Mesenchymal stem cell (in vitro differentiated cells and primary cell): Measurements from ENCODE around the gene ABCC1.
"Not testable (repeated sequence)": the region's sequence is repeated elsewhere in the genome, so short reads cannot be mapped to it uniquely, and the experiment has no call there.

Source experiments
- DNase-seq: peaks from one replicate; pipeline ENCODE4 v3.0.0-alpha.2; 2013
- H2AFZ ChIP-seq: one replicate; pipeline ENCODE4 v1.6.1; 2013; ENCODE audit warnings: low read depth, mild to moderate bottlenecking, control low read depth, inconsistent platforms, low read length, moderate library complexity
- H2AK5ac ChIP-seq: 2 replicates; pipeline ENCODE4 v1.6.1; 2013; ENCODE audit warnings: low read length, moderate library complexity, mild to moderate bottlenecking, inconsistent platforms; ENCODE audit not compliant: severe bottlenecking
- H2BK120ac ChIP-seq: one replicate; pipeline ENCODE4 v1.6.1; 2013; ENCODE audit warnings: low read depth, mild to moderate bottlenecking, inconsistent platforms, low read length, moderate library complexity
- H2BK12ac ChIP-seq, 2 experiments: one replicate each; pipeline ENCODE4 v1.6.1; 2013; ENCODE audit warnings: inconsistent platforms in 2 of 2, low read length in 2 of 2, mild to moderate bottlenecking in 2 of 2, moderate library complexity in 2 of 2, control low read depth in 1 of 2
- H2BK15ac ChIP-seq: one replicate; pipeline ENCODE4 v1.6.1; 2013; ENCODE audit warnings: mild to moderate bottlenecking, low read depth, inconsistent platforms; ENCODE audit not compliant: poor library complexity, severe bottlenecking
- H2BK5ac ChIP-seq: 2 replicates; pipeline ENCODE4 v1.6.1; 2013; ENCODE audit warnings: low read depth, mild to moderate bottlenecking, low read length, control low read depth, inconsistent platforms; ENCODE audit not compliant: poor library complexity, severe bottlenecking
- H3K14ac ChIP-seq, 2 experiments: one replicate each; pipeline ENCODE4 v1.6.1; 2013; ENCODE audit warnings: inconsistent platforms in 2 of 2, low read length in 2 of 2, control low read depth in 1 of 2, mild to moderate bottlenecking in 1 of 2, moderate library complexity in 1 of 2
- H3K18ac ChIP-seq, 2 experiments: one replicate each; pipeline ENCODE4 v1.6.1; 2013; ENCODE audit warnings: inconsistent platforms in 2 of 2, low read length in 2 of 2, control low read depth in 1 of 2, low read depth in 1 of 2, mild to moderate bottlenecking in 1 of 2
- H3K23ac ChIP-seq, 2 experiments: one replicate each; pipeline ENCODE4 v1.6.1; 2013; ENCODE audit warnings: inconsistent platforms in 2 of 2, low read length in 2 of 2, mild to moderate bottlenecking in 2 of 2, moderate library complexity in 2 of 2, control low read depth in 1 of 2
- H3K27ac ChIP-seq: 2 replicates; pipeline ENCODE4 v1.5.1; 2013; ENCODE audit warnings: mild to moderate bottlenecking, moderate library complexity, low read length, control low read depth, inconsistent platforms; ENCODE audit not compliant: poor library complexity, severe bottlenecking
- H3K27me3 ChIP-seq, 2 experiments: 2 replicates each; pipeline versions ENCODE4 v1.6.1 to v1.7.0; 2013; ENCODE audit warnings: low read length in 2 of 2, mild to moderate bottlenecking in 2 of 2, moderate library complexity in 2 of 2, control low read depth in 1 of 2, inconsistent platforms in 1 of 2; ENCODE audit not compliant: control insufficient read depth in 1 of 2, insufficient read depth in 1 of 2
- H3K36me3 ChIP-seq, 2 experiments: 2 replicates each; pipeline versions ENCODE4 v1.6.1 to v1.7.0; 2013; ENCODE audit warnings: low read length in 2 of 2, control low read depth in 1 of 2, inconsistent platforms in 1 of 2, low read depth in 1 of 2, mild to moderate bottlenecking in 1 of 2; ENCODE audit not compliant: insufficient read depth in 2 of 2, control insufficient read depth in 1 of 2
- H3K4ac ChIP-seq, 2 experiments: one replicate each; pipeline ENCODE4 v1.6.1; 2013; ENCODE audit warnings: inconsistent platforms in 2 of 2, low read length in 2 of 2, mild to moderate bottlenecking in 2 of 2, moderate library complexity in 2 of 2, control low read depth in 1 of 2, low read depth in 1 of 2
- H3K4me1 ChIP-seq: 2 replicates; pipeline ENCODE4 v1.6.1; 2013; ENCODE audit warnings: low read depth, low read length, control low read depth; ENCODE audit not compliant: control insufficient read depth, insufficient read depth
- H3K4me2 ChIP-seq: 2 replicates; pipeline ENCODE4 v1.6.1; 2013; ENCODE audit warnings: low read length, mild to moderate bottlenecking, inconsistent platforms; ENCODE audit not compliant: poor library complexity, severe bottlenecking
- H3K4me3 ChIP-seq, 2 experiments: 2 replicates each; pipeline versions ENCODE4 v1.5.1 to v1.7.0; 2013; ENCODE audit warnings: low read length in 2 of 2, mild to moderate bottlenecking in 2 of 2, control low read depth in 1 of 2, low read depth in 1 of 2; ENCODE audit not compliant: insufficient read depth in 1 of 2
- H3K79me1 ChIP-seq: replicated peaks from 2 replicates; pipeline ENCODE4 v1.6.1; 2013; ENCODE audit warnings: mild to moderate bottlenecking, control low read depth, low read length, inconsistent platforms; ENCODE audit not compliant: poor library complexity, severe bottlenecking
- H3K9ac ChIP-seq: 2 replicates; pipeline ENCODE4 v1.7.0; 2013; ENCODE audit warnings: mild to moderate bottlenecking, low read length, moderate library complexity
- H3K9me3 ChIP-seq: 2 replicates; pipeline ENCODE4 v1.7.0; 2013; ENCODE audit warnings: mild to moderate bottlenecking, low read length; ENCODE audit not compliant: control insufficient read depth
- H4K8ac ChIP-seq: one replicate; pipeline ENCODE4 v1.6.1; 2013; ENCODE audit warnings: inconsistent platforms, mild to moderate bottlenecking, low read length, moderate library complexity
- H4K91ac ChIP-seq: one replicate; pipeline ENCODE4 v1.6.1; 2013; ENCODE audit warnings: mild to moderate bottlenecking, low read length, inconsistent platforms
- WGBS: methylation state at CpG from one replicate; pipeline ENCODE4 v1.1.7; 2013; ENCODE audit warnings: mixed read lengths; 5-methylcytosine and 5-hydroxymethylcytosine counted together

The ABCC1 gene

GRCh38 chr16:16175296-16175695 is 225.9 kb downstream of the ABCC1 start:
- Histone ChIP-seq H2BK120ac (no peak overlapping the region), H3K4ac (no peak overlapping the region), H3K9ac (no peak overlapping the region), H2BK12ac (no peak overlapping the region), H3K18ac (no peak overlapping the region), H3K27me3 (peaks cover 0 to 14% of the 10 kb centered on the region in 2 experiments), H3K4me2 (no peak overlapping the region), H4K8ac (no peak overlapping the region), H2BK5ac (no peak overlapping the region), H3K36me3 (peaks cover 0 to 15% of the 10 kb centered on the region in 2 experiments), H3K27ac (no peak overlapping the region), H3K79me1 (no peaks in the 10 kb centered on the region), H3K9me3 (peaks cover 8% of the 10 kb centered on the region), H3K14ac (no peak overlapping the region), H2AFZ (no peak overlapping the region), H2AK5ac (no peak overlapping the region), H2BK15ac (no peak overlapping the region), H4K91ac (no peak overlapping the region), H3K23ac (no peak overlapping the region), H3K4me1 (no peaks in the 10 kb centered on the region), H3K4me3 (no peak overlapping the region)
- 47% methylated on average over 5 of the region's 5 CpGs for WGBS
- peak; percentile 28 for DNase-seq

GRCh38 chr16:16176328-16176727 is 226.9 kb downstream of the ABCC1 start:
- Histone ChIP-seq H3K79me1 (no peaks in the 10 kb centered on the region), H3K4ac (no peak overlapping the region), H2BK12ac (no peak overlapping the region), H3K4me2 (no peak overlapping the region), H3K14ac (no peak overlapping the region), H4K8ac (no peak overlapping the region), H2BK120ac (no peak overlapping the region), H3K27me3 (peaks cover 0 to 18% of the 10 kb centered on the region in 2 experiments), H2BK5ac (no peak overlapping the region), H2BK15ac (no peak overlapping the region), H2AFZ (no peak overlapping the region), H3K4me3 (no peak overlapping the region), H3K9me3 (peaks cover 8% of the 10 kb centered on the region), H3K4me1 (peaks cover under 1% of the 10 kb centered on the region), H2AK5ac (no peak overlapping the region), H3K9ac (no peak overlapping the region), H3K36me3 (peaks cover 0 to 12% of the 10 kb centered on the region in 2 experiments), H3K18ac (no peak overlapping the region), H3K27ac (no peak overlapping the region), H4K91ac (no peak overlapping the region), H3K23ac (no peak overlapping the region)
- no peak for DNase-seq

- H2BK120ac ChIP-seq = no peak overlapping the region
- no peak overlapping the region for H3K4me2 ChIP-seq
- peaks cover 0 to 32% of the 10 kb centered on the region in 2 experiments for H3K27me3 ChIP-seq
- H3K27ac ChIP-seq = no peak overlapping the region
- H4K8ac ChIP-seq = no peak overlapping the region
- peaks cover 0 to 9% of the 10 kb centered on the region in 2 experiments for H3K36me3 ChIP-seq
- no peaks in the 10 kb centered on the region for H3K79me1 ChIP-seq
- H3K4ac ChIP-seq = no peak overlapping the region
- no peak overlapping the region for H3K9ac ChIP-seq
- H3K4me3 ChIP-seq = no peak overlapping the region
- H2AFZ ChIP-seq = no peak overlapping the region
- no peak overlapping the region for H2BK12ac ChIP-seq
- no peak overlapping the region for H2AK5ac ChIP-seq
- WGBS = 85% methylated on average over 7 of the region's 7 CpGs
- H4K91ac ChIP-seq = no peak overlapping the region
- no peak overlapping the region for H3K14ac ChIP-seq
- H3K4me1 ChIP-seq = peaks cover 18% of the 10 kb centered on the region
- no peak overlapping the region for H3K18ac ChIP-seq
- peaks cover 8% of the 10 kb centered on the region for H3K9me3 ChIP-seq
- no peak for DNase-seq
- no peak overlapping the region for H2BK15ac ChIP-seq
- no peak overlapping the region for H2BK5ac ChIP-seq
- H3K23ac ChIP-seq = no peak overlapping the region
Observed at GRCh38 chr16:16178455-16179162, 229.2 kb downstream of the ABCC1 start.

GRCh38 chr16:16181748-16182147 is 232.3 kb downstream of the ABCC1 start:
- not testable (repeated sequence) for H3K4me3 ChIP-seq, H3K27ac ChIP-seq, H3K36me3 ChIP-seq, H2BK120ac ChIP-seq, H2AK5ac ChIP-seq, H2AFZ ChIP-seq, H3K9ac ChIP-seq, H3K9me3 ChIP-seq, H3K4me2 ChIP-seq, H2BK15ac ChIP-seq, H4K8ac ChIP-seq, H3K18ac ChIP-seq, H3K4ac ChIP-seq, H4K91ac ChIP-seq, H2BK5ac ChIP-seq, H3K79me1 ChIP-seq, H3K23ac ChIP-seq, H2BK12ac ChIP-seq, H3K14ac ChIP-seq
- peak; percentile 18 for DNase-seq
- peaks cover 0 to 41% of the 10 kb centered on the region in 2 experiments for H3K27me3 ChIP-seq
- WGBS = 88% methylated on average over 3 of the region's 3 CpGs
- peaks cover 18% of the 10 kb centered on the region for H3K4me1 ChIP-seq
